Measurements from ENCODE around the gene VPS54. TPM values are rescaled to one million over a fixed set of nuclear protein-coding genes. Genes with fewer than 3 reads are reported as not detected.

VPS54 gene
- polyA plus RNA-seq, 2 donors, result 9.1 to 11.1 TPM

GRCh38 chr2:64013053-64013452, 6.2 kb downstream of the VPS54 start:
- no peaks in the 10 kb centered on the region for H3K27me3 ChIP-seq (ENCODE audit: control insufficient read depth in 1 of 2, insufficient read depth in 2 of 2, low read length in 2 of 2)
- H3K4me3 ChIP-seq (ENCODE audit: low read depth in 1 of 2, low read length in 2 of 2), result no peak overlapping the region
- no peak overlapping the region for H3K27ac ChIP-seq (ENCODE audit: low read depth in 2 of 2, low read length in 1 of 2)
- no peaks in the 10 kb centered on the region for H3K36me3 ChIP-seq (ENCODE audit: control insufficient read depth in 2 of 2, insufficient read depth in 2 of 2, low read length in 1 of 2)
- WGBS, 2 donors, result 94 to 97% methylated on average over 2 of the region's 2 CpGs
- no peaks in the 10 kb centered on the region for H3K4me1 ChIP-seq (ENCODE audit: control insufficient read depth in 2 of 2, insufficient read depth in 2 of 2, low read length in 1 of 2)
- H3K9me3 ChIP-seq (ENCODE audit: control insufficient read depth in 2 of 2, insufficient read depth in 1 of 2, low read depth in 1 of 2, low read length in 1 of 2), result no peaks in the 10 kb centered on the region

GRCh38 chr2:64012115-64012514, 7.1 kb downstream of the VPS54 start:
- whole genome bisulfite sequencing, 2 donors, result 69 to 81% methylated on average over 2 of the region's 2 CpGs
- H3K27me3 ChIP-seq (ENCODE audit: control insufficient read depth in 1 of 2, insufficient read depth in 2 of 2, low read length in 2 of 2), result no peaks in the 10 kb centered on the region

GRCh38 chr2:64008434-64009009, 10.7 kb downstream of the VPS54 start:
- 94 to 97% methylated on average over 4 of the region's 4 CpGs for WGBS, 2 donors
- H3K4me1 ChIP-seq (ENCODE audit: control insufficient read depth in 2 of 2, insufficient read depth in 2 of 2, low read length in 1 of 2), result no peaks in the 10 kb centered on the region
- H3K36me3 ChIP-seq (ENCODE audit: control insufficient read depth in 2 of 2, insufficient read depth in 2 of 2, low read length in 1 of 2), result no peaks in the 10 kb centered on the region
- no peak overlapping the region for H3K4me3 ChIP-seq (ENCODE audit: low read depth in 1 of 2, low read length in 2 of 2)
- H3K27me3 ChIP-seq (ENCODE audit: control insufficient read depth in 1 of 2, insufficient read depth in 2 of 2, low read length in 2 of 2), result no peaks in the 10 kb centered on the region
- no peak overlapping the region for H3K27ac ChIP-seq (ENCODE audit: low read depth in 2 of 2, low read length in 1 of 2)
- no peaks in the 10 kb centered on the region for H3K9me3 ChIP-seq (ENCODE audit: control insufficient read depth in 2 of 2, insufficient read depth in 1 of 2, low read depth in 1 of 2, low read length in 1 of 2)

More at GRCh38 chr2:64012115-64012514, 7.1 kb downstream of the VPS54 start:
- H3K36me3 ChIP-seq (ENCODE audit: control insufficient read depth in 2 of 2, insufficient read depth in 2 of 2, low read length in 1 of 2), result no peaks in the 10 kb centered on the region
- H3K27ac ChIP-seq (ENCODE audit: low read depth in 2 of 2, low read length in 1 of 2), result no peak overlapping the region
- no peaks in the 10 kb centered on the region for H3K9me3 ChIP-seq (ENCODE audit: control insufficient read depth in 2 of 2, insufficient read depth in 1 of 2, low read depth in 1 of 2, low read length in 1 of 2)
- no peak overlapping the region for H3K4me3 ChIP-seq (ENCODE audit: low read depth in 1 of 2, low read length in 2 of 2)
- no peaks in the 10 kb centered on the region for H3K4me1 ChIP-seq (ENCODE audit: control insufficient read depth in 2 of 2, insufficient read depth in 2 of 2, low read length in 1 of 2)

- Histone ChIP-seq H3K9me3 (ENCODE audit: control insufficient read depth in 2 of 2, insufficient read depth in 1 of 2, low read depth in 1 of 2, low read length in 1 of 2) (no peaks in the 10 kb centered on the region), H3K27me3 (ENCODE audit: control insufficient read depth in 1 of 2, insufficient read depth in 2 of 2, low read length in 2 of 2) (no peaks in the 10 kb centered on the region), H3K27ac (ENCODE audit: low read depth in 2 of 2, low read length in 1 of 2) (no peak overlapping the region), H3K4me3 (ENCODE audit: low read depth in 1 of 2, low read length in 2 of 2) (no peak overlapping the region), H3K36me3 (ENCODE audit: control insufficient read depth in 2 of 2, insufficient read depth in 2 of 2, low read length in 1 of 2) (no peaks in the 10 kb centered on the region), H3K4me1 (ENCODE audit: control insufficient read depth in 2 of 2, insufficient read depth in 2 of 2, low read length in 1 of 2) (no peaks in the 10 kb centered on the region)
- WGBS, 2 donors, result 87 to 92% methylated on average over 7 of the region's 7 CpGs
Measured at GRCh38 chr2:64007924-64008323, 11.3 kb downstream of the VPS54 start.

- no peak overlapping the region for H3K4me3 ChIP-seq (ENCODE audit: low read depth in 1 of 2, low read length in 2 of 2)
- no peaks in the 10 kb centered on the region for H3K27me3 ChIP-seq (ENCODE audit: control insufficient read depth in 1 of 2, insufficient read depth in 2 of 2, low read length in 2 of 2)
- no peaks in the 10 kb centered on the region for H3K36me3 ChIP-seq (ENCODE audit: control insufficient read depth in 2 of 2, insufficient read depth in 2 of 2, low read length in 1 of 2)
- H3K9me3 ChIP-seq (ENCODE audit: control insufficient read depth in 2 of 2, insufficient read depth in 1 of 2, low read depth in 1 of 2, low read length in 1 of 2), result no peaks in the 10 kb centered on the region
- peaks cover 2 to 8% of the 10 kb centered on the region in 2 donors for H3K4me1 ChIP-seq (ENCODE audit: control insufficient read depth in 2 of 2, insufficient read depth in 2 of 2, low read length in 1 of 2)
- H3K27ac ChIP-seq (ENCODE audit: low read depth in 2 of 2, low read length in 1 of 2), result no peak overlapping the region
- WGBS, 2 donors, result 92 to 97% methylated on average over 2 of the region's 2 CpGs
Measured at GRCh38 chr2:64005707-64006356, 13.4 kb downstream of the VPS54 start.

- Histone ChIP-seq H3K9me3 (ENCODE audit: control insufficient read depth in 2 of 2, insufficient read depth in 1 of 2, low read depth in 1 of 2, low read length in 1 of 2) (no peaks in the 10 kb centered on the region), H3K4me1 (ENCODE audit: control insufficient read depth in 2 of 2, insufficient read depth in 2 of 2, low read length in 1 of 2) (peaks cover 2 to 8% of the 10 kb centered on the region in 2 donors)
Measured at GRCh38 chr2:64003239-64003638, 16.0 kb downstream of the VPS54 start.

GRCh38 chr2:64001382-64002101, 17.7 kb downstream of the VPS54 start:
- Histone ChIP-seq H3K4me3 (ENCODE audit: low read depth in 1 of 2, low read length in 2 of 2) (no peak overlapping the region), H3K9me3 (ENCODE audit: control insufficient read depth in 2 of 2, insufficient read depth in 1 of 2, low read depth in 1 of 2, low read length in 1 of 2) (no peaks in the 10 kb centered on the region), H3K4me1 (ENCODE audit: control insufficient read depth in 2 of 2, insufficient read depth in 2 of 2, low read length in 1 of 2) (peaks cover 2 to 8% of the 10 kb centered on the region in 2 donors), H3K27me3 (ENCODE audit: control insufficient read depth in 1 of 2, insufficient read depth in 2 of 2, low read length in 2 of 2) (no peaks in the 10 kb centered on the region), H3K36me3 (ENCODE audit: control insufficient read depth in 2 of 2, insufficient read depth in 2 of 2, low read length in 1 of 2) (no peaks in the 10 kb centered on the region), H3K27ac (ENCODE audit: low read depth in 2 of 2, low read length in 1 of 2) (peak overlapping the region in 1 of 2 donors; percentile 3)
- 59 to 85% methylated on average over 5 of the region's 5 CpGs for WGBS, 2 donors

More at GRCh38 chr2:64003239-64003638, 16.0 kb downstream of the VPS54 start:
- H3K27me3 ChIP-seq (ENCODE audit: control insufficient read depth in 1 of 2, insufficient read depth in 2 of 2, low read length in 2 of 2), result no peaks in the 10 kb centered on the region
- no peak overlapping the region for H3K4me3 ChIP-seq (ENCODE audit: low read depth in 1 of 2, low read length in 2 of 2)
- H3K36me3 ChIP-seq (ENCODE audit: control insufficient read depth in 2 of 2, insufficient read depth in 2 of 2, low read length in 1 of 2), result no peaks in the 10 kb centered on the region
- no peak overlapping the region for H3K27ac ChIP-seq (ENCODE audit: low read depth in 2 of 2, low read length in 1 of 2)

- H3K9me3 ChIP-seq (ENCODE audit: control insufficient read depth in 2 of 2, insufficient read depth in 1 of 2, low read depth in 1 of 2, low read length in 1 of 2), result no peaks in the 10 kb centered on the region
- H3K27me3 ChIP-seq (ENCODE audit: control insufficient read depth in 1 of 2, insufficient read depth in 2 of 2, low read length in 2 of 2), result no peaks in the 10 kb centered on the region
- WGBS, 2 donors, result 98% methylated on average over 5 of the region's 5 CpGs
- peak overlapping the region in 1 of 2 donors; percentile 3 for H3K27ac ChIP-seq (ENCODE audit: low read depth in 2 of 2, low read length in 1 of 2)
- H3K36me3 ChIP-seq (ENCODE audit: control insufficient read depth in 2 of 2, insufficient read depth in 2 of 2, low read length in 1 of 2), result no peaks in the 10 kb centered on the region
- H3K4me1 ChIP-seq (ENCODE audit: control insufficient read depth in 2 of 2, insufficient read depth in 2 of 2, low read length in 1 of 2), result peaks cover 2 to 8% of the 10 kb centered on the region in 2 donors
- H3K4me3 ChIP-seq (ENCODE audit: low read depth in 1 of 2, low read length in 2 of 2), result no peak overlapping the region
Measured at GRCh38 chr2:64000630-64001381, 18.4 kb downstream of the VPS54 start.

- Histone ChIP-seq H3K36me3 (ENCODE audit: control insufficient read depth in 2 of 2, insufficient read depth in 2 of 2, low read length in 1 of 2) (no peaks in the 10 kb centered on the region), H3K27me3 (ENCODE audit: control insufficient read depth in 1 of 2, insufficient read depth in 2 of 2, low read length in 2 of 2) (no peaks in the 10 kb centered on the region), H3K4me1 (ENCODE audit: control insufficient read depth in 2 of 2, insufficient read depth in 2 of 2, low read length in 1 of 2) (peaks cover 2 to 8% of the 10 kb centered on the region in 2 donors), H3K4me3 (ENCODE audit: low read depth in 1 of 2, low read length in 2 of 2) (no peak overlapping the region), H3K9me3 (ENCODE audit: control insufficient read depth in 2 of 2, insufficient read depth in 1 of 2, low read depth in 1 of 2, low read length in 1 of 2) (no peaks in the 10 kb centered on the region), H3K27ac (ENCODE audit: low read depth in 2 of 2, low read length in 1 of 2) (peak overlapping the region in 1 of 2 donors; percentile 4)
- 66 to 71% methylated on average over 2 of the region's 2 CpGs for WGBS, 2 donors
Measured at GRCh38 chr2:63999049-63999448, 20.2 kb downstream of the VPS54 start.
